ENCODE measurements around the gene BRMS1.
A peak's percentile ranks its signal among the peaks of the same experiment; 100 is the strongest.

Gene BRMS1

DNA sequence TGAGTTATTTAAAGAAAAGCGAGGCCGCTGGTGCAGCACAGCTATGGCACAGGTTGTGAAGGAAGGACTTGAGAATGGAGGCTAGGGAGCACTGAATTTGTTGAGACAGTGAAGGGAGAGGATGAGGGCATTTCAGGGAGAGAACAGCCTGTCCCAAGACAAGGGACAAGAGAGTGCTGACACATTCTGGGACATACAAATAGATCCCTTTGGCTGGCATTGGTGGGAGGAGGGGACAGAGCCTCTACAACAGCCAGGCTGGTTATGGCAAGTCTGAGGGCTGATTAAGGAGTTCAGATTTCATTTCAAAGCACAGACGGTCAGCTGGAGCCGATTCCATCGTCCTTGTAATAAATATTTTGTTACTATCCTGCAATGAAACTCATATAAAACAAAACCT lies 28.4 kb upstream of the BRMS1 start:
- Histone ChIP-seq H3K27ac (no peak overlapping the region), H3K4me3 (no peak overlapping the region)
- DNase-seq (ENCODE audit: low spot score), result no peak
- TF ChIP-seq, protein P1, sequence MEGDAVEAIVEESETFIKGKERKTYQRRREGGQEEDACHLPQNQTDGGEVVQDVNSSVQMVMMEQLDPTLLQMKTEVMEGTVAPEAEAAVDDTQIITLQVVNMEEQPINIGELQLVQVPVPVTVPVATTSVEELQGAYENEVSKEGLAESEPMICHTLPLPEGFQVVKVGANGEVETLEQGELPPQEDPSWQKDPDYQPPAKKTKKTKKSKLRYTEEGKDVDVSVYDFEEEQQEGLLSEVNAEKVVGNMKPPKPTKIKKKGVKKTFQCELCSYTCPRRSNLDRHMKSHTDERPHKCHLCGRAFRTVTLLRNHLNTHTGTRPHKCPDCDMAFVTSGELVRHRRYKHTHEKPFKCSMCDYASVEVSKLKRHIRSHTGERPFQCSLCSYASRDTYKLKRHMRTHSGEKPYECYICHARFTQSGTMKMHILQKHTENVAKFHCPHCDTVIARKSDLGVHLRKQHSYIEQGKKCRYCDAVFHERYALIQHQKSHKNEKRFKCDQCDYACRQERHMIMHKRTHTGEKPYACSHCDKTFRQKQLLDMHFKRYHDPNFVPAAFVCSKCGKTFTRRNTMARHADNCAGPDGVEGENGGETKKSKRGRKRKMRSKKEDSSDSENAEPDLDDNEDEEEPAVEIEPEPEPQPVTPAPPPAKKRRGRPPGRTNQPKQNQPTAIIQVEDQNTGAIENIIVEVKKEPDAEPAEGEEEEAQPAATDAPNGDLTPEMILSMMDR (IDR thresholded peaks at IDR 0.05), result no peak

DNA sequence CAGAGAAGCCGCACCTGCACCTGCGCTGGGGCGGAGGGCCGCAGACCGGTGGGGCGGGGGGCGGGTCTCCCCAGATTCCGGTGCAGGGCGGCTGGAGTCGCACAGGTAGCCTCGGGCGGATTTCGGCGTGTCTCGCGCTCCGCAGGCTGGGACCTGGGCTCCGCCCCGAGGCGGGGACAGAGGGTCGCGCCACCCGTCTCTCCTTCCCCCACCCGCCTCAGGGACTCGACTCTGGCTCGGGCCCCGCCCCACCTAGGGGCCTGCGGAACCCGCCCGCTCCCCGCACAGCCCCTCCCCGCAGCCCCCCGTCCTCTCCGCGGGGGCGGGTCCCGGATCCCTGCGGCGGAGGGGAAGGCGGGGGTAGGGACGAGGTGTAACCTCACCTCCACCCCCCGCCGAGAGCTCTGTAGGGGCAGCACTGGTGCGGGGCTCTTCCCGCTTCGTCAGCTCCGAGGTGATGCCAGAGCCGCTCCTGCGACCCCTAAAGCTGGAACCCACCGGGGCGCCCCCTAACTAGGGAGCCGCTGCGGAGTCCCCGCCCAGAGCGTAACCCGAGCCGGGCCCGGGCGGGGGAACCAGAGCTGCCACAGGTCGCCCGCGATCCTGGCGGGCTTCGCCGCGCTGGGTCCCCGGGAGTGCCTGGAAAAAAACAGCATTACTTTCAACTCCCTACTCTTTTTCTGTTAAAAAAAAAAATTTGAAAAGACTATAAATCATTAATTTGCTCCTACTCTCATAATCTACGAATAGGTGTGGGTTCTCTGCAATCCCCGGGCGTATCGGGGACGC lies 26.9 kb upstream of the BRMS1 start, which contains the start of gene SLC29A2:
SLC29A2 (minus strand) TSS at position 134 of the 789 bp plus-strand sequence. CDS start 169 bp downstream, outside the sequence.
- DNase-seq (ENCODE audit: low spot score), result no peak
- H3K27ac ChIP-seq, result peak within 1 kb of the TSS; percentile 37 to 53
- peak within 1 kb of the TSS; percentile 92 for H3K4me3 ChIP-seq
- TF ChIP-seq, protein P1 (IDR thresholded peaks at IDR 0.05), result no peak

DNA sequence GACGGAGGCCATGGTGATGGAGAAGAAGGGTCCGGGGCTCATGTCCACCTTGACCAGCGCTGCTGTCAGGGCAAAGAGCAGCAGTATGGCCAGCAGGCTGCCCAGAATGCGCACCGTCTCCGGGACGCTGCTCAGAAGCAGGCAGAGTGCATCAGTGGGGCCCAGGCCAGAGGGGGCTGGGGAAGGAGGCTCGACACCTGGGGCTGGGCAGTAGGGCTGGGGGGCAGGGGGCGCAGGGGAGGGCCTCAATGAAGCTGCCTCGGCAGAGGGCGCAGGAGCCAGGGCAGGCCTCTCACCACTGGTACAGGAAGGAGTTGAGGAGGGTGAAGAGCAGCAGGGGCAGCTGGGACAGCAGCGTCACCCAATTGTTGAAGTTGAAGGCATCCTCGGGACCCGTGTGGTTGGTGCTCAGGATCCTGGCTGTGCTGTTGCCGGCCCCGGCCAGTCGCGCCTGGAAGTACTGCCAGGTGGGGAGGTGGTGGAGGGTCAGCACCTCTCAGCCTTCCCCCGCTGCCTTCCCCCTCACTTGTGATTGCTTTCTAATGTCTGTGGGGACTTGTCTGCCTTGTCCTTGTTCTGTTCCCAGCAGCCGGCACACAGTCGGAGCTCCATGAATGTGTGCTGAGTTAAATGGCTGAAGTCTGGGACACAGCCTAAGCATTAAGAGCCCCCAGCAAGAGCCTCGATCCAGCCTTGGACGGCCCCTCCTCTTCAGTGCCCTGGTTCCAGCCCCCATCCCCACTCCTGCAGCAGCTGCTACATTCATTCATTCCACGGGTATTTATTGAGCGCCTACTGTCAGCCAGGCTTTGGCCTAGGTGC lies 24.4 kb upstream of the BRMS1 start:
- H3K4me3 ChIP-seq, result no peak overlapping the region
- no peak for DNase-seq (ENCODE audit: low spot score)
- TF ChIP-seq, protein P1 (IDR thresholded peaks at IDR 0.05), result no peak
- no peak overlapping the region for H3K27ac ChIP-seq

DNA sequence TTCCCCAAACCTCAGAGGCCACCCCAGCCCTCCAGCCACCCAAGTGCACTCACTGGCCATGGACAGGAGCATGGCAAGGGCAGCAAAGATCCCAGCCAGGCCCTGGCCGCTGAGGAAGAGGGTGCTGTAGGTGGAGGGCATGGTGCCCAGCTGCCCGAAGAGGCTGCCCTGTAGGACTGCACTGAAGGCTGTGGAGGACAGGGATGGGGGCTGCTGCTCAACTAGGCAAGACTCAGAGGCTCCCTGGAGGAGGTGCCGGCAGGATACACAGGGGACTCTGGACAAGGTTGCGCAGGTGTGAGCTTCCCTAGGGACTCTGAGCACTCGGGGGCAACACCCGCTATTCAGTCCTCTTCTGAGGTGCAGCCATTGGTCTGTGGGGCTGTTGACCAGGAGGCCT lies 23.6 kb upstream of the BRMS1 start:
- Histone ChIP-seq H3K27ac (no peak overlapping the region), H3K4me3 (no peak overlapping the region)
- TF ChIP-seq, protein P1 (IDR thresholded peaks at IDR 0.05), result no peak
- no peak for DNase-seq (ENCODE audit: low spot score)

DNA sequence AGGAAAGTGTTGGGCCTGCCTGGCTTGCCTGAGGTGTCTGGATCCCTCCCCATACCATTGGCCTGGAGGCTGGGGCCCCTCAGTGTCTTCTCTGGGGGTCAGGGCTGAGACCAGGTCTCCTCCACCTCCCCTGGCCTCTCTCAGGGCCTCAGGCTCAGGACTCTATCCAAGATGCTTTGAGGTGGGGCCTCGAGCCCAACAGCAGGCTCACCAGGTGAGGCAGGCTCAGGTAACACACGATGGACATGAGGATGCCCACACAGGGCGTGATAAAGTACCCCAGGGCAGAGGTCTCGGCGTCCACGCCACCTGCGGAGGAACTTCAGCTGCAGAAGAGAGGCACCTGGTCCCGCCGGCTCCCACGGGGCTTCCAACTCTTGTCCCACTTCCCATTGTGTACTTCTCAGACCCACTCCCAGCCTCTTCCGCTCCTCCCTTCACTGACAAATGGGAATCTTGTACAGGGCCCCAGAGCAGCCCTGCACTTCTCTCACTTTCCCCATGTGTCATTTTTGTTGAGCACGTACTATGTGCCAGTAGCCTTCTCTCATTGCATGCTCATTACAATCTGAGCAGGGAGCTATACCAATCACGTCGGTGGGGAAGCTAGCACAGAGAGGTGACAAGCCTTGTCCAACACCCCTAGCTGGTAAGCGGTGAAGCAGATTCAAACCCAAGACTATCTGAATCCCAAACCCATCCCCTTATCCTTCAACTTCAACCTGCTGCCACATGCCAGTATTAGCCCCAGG lies 22.8 kb upstream of the BRMS1 start:
- Histone ChIP-seq H3K27ac (no peak overlapping the region), H3K4me3 (no peak overlapping the region)
- TF ChIP-seq, protein P1 (IDR thresholded peaks at IDR 0.05), result no peak
- DNase-seq (ENCODE audit: low spot score), result no peak

DNA sequence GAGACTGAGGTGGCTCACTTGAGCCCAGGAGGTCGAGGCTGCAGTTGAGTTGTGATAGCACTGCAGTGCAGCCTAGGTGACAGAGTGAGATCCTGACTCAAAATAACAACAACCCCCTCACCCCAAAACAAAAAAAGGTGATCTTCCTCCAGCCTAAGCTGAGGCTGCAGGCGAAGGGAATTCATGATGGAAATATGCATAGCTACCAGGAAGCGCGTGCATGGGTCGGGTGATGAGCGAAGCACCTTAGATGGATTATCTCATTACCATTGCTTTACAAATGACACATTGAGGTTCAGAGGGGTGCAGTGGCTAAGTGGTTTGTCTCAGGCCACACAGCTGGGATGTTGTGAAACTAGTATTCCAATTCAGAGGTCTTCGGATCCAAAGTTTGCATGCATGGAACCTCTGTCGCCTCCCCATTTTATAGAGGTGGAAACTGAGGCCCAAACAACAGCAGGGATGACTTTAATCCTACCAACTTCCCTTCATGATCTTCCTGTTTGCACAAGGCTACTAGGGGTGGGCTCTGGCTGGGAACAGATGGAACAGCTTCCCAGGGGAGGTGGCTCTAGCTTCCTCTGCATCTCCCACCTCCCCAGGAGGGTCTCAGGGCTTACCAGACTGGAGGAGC lies 22.1 kb upstream of the BRMS1 start:
- DNase-seq (ENCODE audit: low spot score), result no peak
- TF ChIP-seq, protein P1 (IDR thresholded peaks at IDR 0.05), result no peak
- no peak overlapping the region for H3K4me3 ChIP-seq
- H3K27ac ChIP-seq, result no peak overlapping the region
